ENCODE results near the gene PWWP2A. TPM values are rescaled to one million over a fixed set of nuclear protein-coding genes. Genes with fewer than 3 reads are reported as not detected.

The PWWP2A gene
- total and polyA plus RNA-seq, 2 donors: 17.0 to 22.8 TPM

DNA sequence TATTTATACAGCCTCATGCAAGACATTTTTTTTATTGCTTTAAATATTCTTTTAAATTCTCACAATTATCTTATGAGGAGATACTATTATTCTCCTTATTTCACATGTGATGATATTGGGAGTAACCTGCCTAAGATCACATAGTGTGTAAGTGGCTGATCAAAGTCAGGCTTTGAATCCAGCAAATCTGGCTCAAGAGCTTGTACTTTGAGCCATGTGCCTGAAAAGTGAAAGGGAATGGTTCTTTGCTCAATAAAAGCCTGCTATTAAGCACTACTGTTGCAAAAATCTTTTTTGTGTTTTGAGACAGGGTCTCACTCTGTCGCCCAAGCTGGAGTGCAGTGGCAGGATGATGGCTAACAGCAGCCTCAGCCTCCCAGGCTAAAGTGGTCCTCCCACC, 35.1 kb downstream of the PWWP2A start:
- Histone ChIP-seq H3K4me3 (ENCODE audit: low read length in 2 of 2) (no peak overlapping the region), H3K27ac (ENCODE audit: low read depth in 1 of 2, low read length in 1 of 2) (no peak overlapping the region), H3K36me3 (ENCODE audit: control insufficient read depth in 2 of 2, insufficient read depth in 2 of 2, low read length in 1 of 2) (peaks cover 0 to under 1% of the 10 kb centered on the region in 2 donors), H3K9me3 (ENCODE audit: control insufficient read depth in 2 of 2, insufficient read depth in 1 of 2, low read length in 1 of 2) (no peaks in the 10 kb centered on the region), H3K27me3 (ENCODE audit: control insufficient read depth in 2 of 2, insufficient read depth in 1 of 2, low read length in 1 of 2) (no peaks in the 10 kb centered on the region), H3K4me1 (ENCODE audit: control insufficient read depth in 2 of 2, insufficient read depth in 2 of 2, low read length in 2 of 2) (no peaks in the 10 kb centered on the region)
- no peak for DNase-seq (ENCODE audit: low read depth in 6 of 9, low spot score in 9 of 9)
- WGBS: 100% methylated on average over 1 of the region's 1 CpG

DNA sequence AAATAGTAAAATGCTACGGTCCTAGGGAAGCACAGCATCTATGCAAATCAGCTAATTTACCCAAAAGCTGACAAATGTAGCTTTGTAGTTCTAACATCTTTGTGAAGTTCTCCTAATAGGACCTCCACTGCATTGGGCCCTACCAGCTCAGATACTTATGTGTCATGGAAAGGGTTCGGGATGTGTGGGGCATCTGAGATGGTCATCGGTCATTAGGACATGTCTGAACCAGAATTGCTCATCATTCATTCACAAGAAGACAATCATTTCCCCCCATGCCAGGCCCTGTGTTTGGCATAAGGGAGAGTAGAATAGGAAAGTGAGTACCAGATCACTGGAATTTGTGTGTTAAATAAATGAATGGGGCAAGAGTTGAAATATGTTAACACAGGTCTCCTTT, 35.7 kb downstream of the PWWP2A start:
- Histone ChIP-seq H3K9me3 (ENCODE audit: control insufficient read depth in 2 of 2, insufficient read depth in 1 of 2, low read length in 1 of 2) (no peaks in the 10 kb centered on the region), H3K27me3 (ENCODE audit: control insufficient read depth in 2 of 2, insufficient read depth in 1 of 2, low read length in 1 of 2) (no peaks in the 10 kb centered on the region), H3K4me1 (ENCODE audit: control insufficient read depth in 2 of 2, insufficient read depth in 2 of 2, low read length in 2 of 2) (no peaks in the 10 kb centered on the region), H3K27ac (ENCODE audit: low read depth in 1 of 2, low read length in 1 of 2) (no peak overlapping the region), H3K4me3 (ENCODE audit: low read length in 2 of 2) (no peak overlapping the region), H3K36me3 (ENCODE audit: control insufficient read depth in 2 of 2, insufficient read depth in 2 of 2, low read length in 1 of 2) (peaks cover 3 to 5% of the 10 kb centered on the region in 2 donors)
- no peak for DNase-seq (ENCODE audit: low read depth in 6 of 9, low spot score in 9 of 9)
- 94% methylated on average over 3 of the region's 3 CpGs for WGBS

DNA sequence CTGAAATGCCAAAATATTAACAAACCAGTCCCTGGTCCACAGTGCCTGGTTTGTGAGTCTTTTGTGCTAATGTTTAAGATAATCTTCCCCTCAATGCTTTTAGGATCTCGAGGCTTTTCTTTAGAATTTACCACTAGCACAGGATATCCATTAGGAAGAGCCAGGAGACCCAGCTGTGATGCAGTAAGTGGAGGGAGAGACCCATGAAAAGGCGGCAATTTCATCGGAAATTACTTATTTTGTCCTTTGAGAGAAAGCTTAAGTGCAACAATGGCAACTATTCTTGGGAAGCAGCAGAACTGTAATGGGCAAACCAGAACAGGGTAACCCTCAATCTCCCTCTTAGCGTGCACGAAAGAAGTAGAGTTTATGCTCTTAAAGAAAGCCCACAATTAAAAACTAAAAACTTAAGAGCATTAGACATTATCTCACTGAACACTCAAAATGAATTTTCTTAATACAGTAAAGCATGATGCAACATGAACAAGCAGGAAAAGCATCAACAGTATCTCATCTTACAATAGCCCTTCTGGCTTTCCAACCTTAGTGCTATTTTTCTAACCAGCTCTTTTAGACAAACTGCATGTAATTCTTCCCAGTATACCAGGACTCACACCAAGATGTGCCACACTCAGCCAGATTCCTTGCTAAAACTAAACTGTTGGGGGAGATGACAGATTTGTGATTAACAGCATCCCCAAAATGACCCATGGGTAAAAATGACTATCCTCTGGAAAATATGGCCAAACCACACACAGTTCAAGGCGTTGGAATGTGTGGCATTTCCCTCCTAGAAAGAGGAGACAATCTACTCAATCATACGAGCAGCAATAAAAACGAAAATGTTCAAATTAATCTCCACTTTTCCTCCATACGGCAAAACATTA, 36.4 kb downstream of the PWWP2A start:
- 96% methylated on average over 9 of the region's 9 CpGs for WGBS
- no peak overlapping the region for H3K27ac ChIP-seq (ENCODE audit: low read depth in 1 of 2, low read length in 1 of 2)

GRCh38 chr5:160081495-160081894, 37.8 kb downstream of the PWWP2A start:
- Histone ChIP-seq H3K9me3 (ENCODE audit: control insufficient read depth in 2 of 2, insufficient read depth in 1 of 2, low read length in 1 of 2) (no peaks in the 10 kb centered on the region), H3K4me3 (ENCODE audit: low read length in 2 of 2) (no peak overlapping the region), H3K27me3 (ENCODE audit: control insufficient read depth in 2 of 2, insufficient read depth in 1 of 2, low read length in 1 of 2) (no peaks in the 10 kb centered on the region), H3K27ac (ENCODE audit: low read depth in 1 of 2, low read length in 1 of 2) (no peak overlapping the region), H3K36me3 (ENCODE audit: control insufficient read depth in 2 of 2, insufficient read depth in 2 of 2, low read length in 1 of 2) (peaks cover 4 to 15% of the 10 kb centered on the region in 2 donors), H3K4me1 (ENCODE audit: control insufficient read depth in 2 of 2, insufficient read depth in 2 of 2, low read length in 2 of 2) (no peaks in the 10 kb centered on the region)
- DNase-seq (ENCODE audit: low read depth in 6 of 9, low spot score in 9 of 9): no peak
- WGBS: 93% methylated on average over 3 of the region's 3 CpGs

More for the DNA sequence above, 36.4 kb downstream of the PWWP2A start:
- H3K4me1 ChIP-seq (ENCODE audit: control insufficient read depth in 2 of 2, insufficient read depth in 2 of 2, low read length in 2 of 2): no peaks in the 10 kb centered on the region
- no peak for DNase-seq (ENCODE audit: low read depth in 6 of 9, low spot score in 9 of 9)
- H3K36me3 ChIP-seq (ENCODE audit: control insufficient read depth in 2 of 2, insufficient read depth in 2 of 2, low read length in 1 of 2): peaks cover 4 to 11% of the 10 kb centered on the region in 2 donors
- no peaks in the 10 kb centered on the region for H3K27me3 ChIP-seq (ENCODE audit: control insufficient read depth in 2 of 2, insufficient read depth in 1 of 2, low read length in 1 of 2)
- H3K4me3 ChIP-seq (ENCODE audit: low read length in 2 of 2): no peak overlapping the region
- no peaks in the 10 kb centered on the region for H3K9me3 ChIP-seq (ENCODE audit: control insufficient read depth in 2 of 2, insufficient read depth in 1 of 2, low read length in 1 of 2)

- H3K27me3 ChIP-seq (ENCODE audit: control insufficient read depth in 2 of 2, insufficient read depth in 1 of 2, low read length in 1 of 2): no peaks in the 10 kb centered on the region
- WGBS: 98% methylated on average over 2 of the region's 2 CpGs
- peaks cover 4 to 15% of the 10 kb centered on the region in 2 donors for H3K36me3 ChIP-seq (ENCODE audit: control insufficient read depth in 2 of 2, insufficient read depth in 2 of 2, low read length in 1 of 2)
- DNase-seq (ENCODE audit: low read depth in 6 of 9, low spot score in 9 of 9): no peak
- no peaks in the 10 kb centered on the region for H3K9me3 ChIP-seq (ENCODE audit: control insufficient read depth in 2 of 2, insufficient read depth in 1 of 2, low read length in 1 of 2)
- no peak overlapping the region for H3K4me3 ChIP-seq (ENCODE audit: low read length in 2 of 2)
- no peak overlapping the region for H3K27ac ChIP-seq (ENCODE audit: low read depth in 1 of 2, low read length in 1 of 2)
- no peaks in the 10 kb centered on the region for H3K4me1 ChIP-seq (ENCODE audit: control insufficient read depth in 2 of 2, insufficient read depth in 2 of 2, low read length in 2 of 2)
These were observed 39.5 kb downstream of the PWWP2A start for GRCh38 chr5:160079753-160080152.

DNA sequence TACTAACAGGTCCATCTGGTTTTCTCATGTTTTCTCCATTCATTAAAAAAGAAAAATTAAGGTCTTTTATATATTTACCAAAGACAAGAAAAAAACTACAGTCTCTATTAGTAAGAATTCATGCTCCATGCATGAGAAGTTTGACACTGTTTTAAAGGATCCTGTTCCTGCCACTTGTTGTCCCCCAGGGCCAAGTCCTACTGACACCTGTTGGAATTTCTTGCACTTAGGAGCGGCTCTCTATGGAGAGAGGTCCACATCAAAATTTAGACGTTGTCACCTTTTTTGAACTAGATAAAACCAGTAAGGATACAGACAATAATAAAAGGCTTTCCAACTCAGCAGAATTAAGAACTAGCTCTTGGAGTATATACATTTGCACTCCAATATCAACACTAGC, 42.3 kb downstream of the PWWP2A start:
- H3K4me3 ChIP-seq (ENCODE audit: low read length in 2 of 2): no peak overlapping the region
- WGBS: 97% methylated on average over 2 of the region's 2 CpGs
- no peaks in the 10 kb centered on the region for H3K27me3 ChIP-seq (ENCODE audit: control insufficient read depth in 2 of 2, insufficient read depth in 1 of 2, low read length in 1 of 2)
- peaks cover 4 to 15% of the 10 kb centered on the region in 2 donors for H3K36me3 ChIP-seq (ENCODE audit: control insufficient read depth in 2 of 2, insufficient read depth in 2 of 2, low read length in 1 of 2)
- H3K9me3 ChIP-seq (ENCODE audit: control insufficient read depth in 2 of 2, insufficient read depth in 1 of 2, low read length in 1 of 2): no peaks in the 10 kb centered on the region
- no peak for DNase-seq (ENCODE audit: low read depth in 6 of 9, low spot score in 9 of 9)
- no peak overlapping the region for H3K27ac ChIP-seq (ENCODE audit: low read depth in 1 of 2, low read length in 1 of 2)
- H3K4me1 ChIP-seq (ENCODE audit: control insufficient read depth in 2 of 2, insufficient read depth in 2 of 2, low read length in 2 of 2): no peaks in the 10 kb centered on the region

GRCh38 chr5:160075073-160075472, 44.2 kb downstream of the PWWP2A start:
- H3K4me1 ChIP-seq (ENCODE audit: control insufficient read depth in 2 of 2, insufficient read depth in 2 of 2, low read length in 2 of 2): no peaks in the 10 kb centered on the region
- no peaks in the 10 kb centered on the region for H3K9me3 ChIP-seq (ENCODE audit: control insufficient read depth in 2 of 2, insufficient read depth in 1 of 2, low read length in 1 of 2)
- no peaks in the 10 kb centered on the region for H3K27me3 ChIP-seq (ENCODE audit: control insufficient read depth in 2 of 2, insufficient read depth in 1 of 2, low read length in 1 of 2)
- H3K36me3 ChIP-seq (ENCODE audit: control insufficient read depth in 2 of 2, insufficient read depth in 2 of 2, low read length in 1 of 2): peaks cover 4 to 15% of the 10 kb centered on the region in 2 donors
- DNase-seq (ENCODE audit: low read depth in 6 of 9, low spot score in 9 of 9): no peak
- H3K27ac ChIP-seq (ENCODE audit: low read depth in 1 of 2, low read length in 1 of 2): no peak overlapping the region
- no peak overlapping the region for H3K4me3 ChIP-seq (ENCODE audit: low read length in 2 of 2)

GRCh38 chr5:160071916-160072315, 47.3 kb downstream of the PWWP2A start:
- Histone ChIP-seq H3K27ac (ENCODE audit: low read depth in 1 of 2, low read length in 1 of 2) (no peak overlapping the region), H3K4me1 (ENCODE audit: control insufficient read depth in 2 of 2, insufficient read depth in 2 of 2, low read length in 2 of 2) (no peaks in the 10 kb centered on the region), H3K27me3 (ENCODE audit: control insufficient read depth in 2 of 2, insufficient read depth in 1 of 2, low read length in 1 of 2) (no peaks in the 10 kb centered on the region), H3K36me3 (ENCODE audit: control insufficient read depth in 2 of 2, insufficient read depth in 2 of 2, low read length in 1 of 2) (peaks cover 0 to 3% of the 10 kb centered on the region in 2 donors), H3K4me3 (ENCODE audit: low read length in 2 of 2) (no peak overlapping the region), H3K9me3 (ENCODE audit: control insufficient read depth in 2 of 2, insufficient read depth in 1 of 2, low read length in 1 of 2) (no peaks in the 10 kb centered on the region)
- 47% methylated on average over 2 of the region's 2 CpGs for WGBS
- no peak for DNase-seq (ENCODE audit: low read depth in 6 of 9, low spot score in 9 of 9)

GRCh38 chr5:160071516-160071915, 47.7 kb downstream of the PWWP2A start:
- H3K9me3 ChIP-seq (ENCODE audit: control insufficient read depth in 2 of 2, insufficient read depth in 1 of 2, low read length in 1 of 2): no peaks in the 10 kb centered on the region
- WGBS: 33% methylated on average over 8 of the region's 8 CpGs
- peaks cover 0 to 3% of the 10 kb centered on the region in 2 donors for H3K36me3 ChIP-seq (ENCODE audit: control insufficient read depth in 2 of 2, insufficient read depth in 2 of 2, low read length in 1 of 2)
- no peak overlapping the region for H3K27ac ChIP-seq (ENCODE audit: low read depth in 1 of 2, low read length in 1 of 2)
- H3K27me3 ChIP-seq (ENCODE audit: control insufficient read depth in 2 of 2, insufficient read depth in 1 of 2, low read length in 1 of 2): no peaks in the 10 kb centered on the region
- peak in 1 of 9 donors; percentile 7 for DNase-seq (ENCODE audit: low read depth in 6 of 9, low spot score in 9 of 9)
- H3K4me3 ChIP-seq (ENCODE audit: low read length in 2 of 2): no peak overlapping the region
- no peaks in the 10 kb centered on the region for H3K4me1 ChIP-seq (ENCODE audit: control insufficient read depth in 2 of 2, insufficient read depth in 2 of 2, low read length in 2 of 2)
